Upper lobe of right lung (tissue), 1 donor: ENCODE data around the gene ZNF511. TPM values are rescaled to one million over a fixed set of nuclear protein-coding genes. Genes with fewer than 3 reads are reported as not detected.

ENCODE experiments used
- ATAC-seq: fragments of 200-7000 bp; cut with Tn5 transposase; one replicate; pipeline ENCODE4 v1.9.1; 2020; ENCODE audit warnings: mild to moderate bottlenecking, moderate library complexity
- DNase-seq: peaks from one replicate; pipeline ENCODE4 v3.0.0-alpha.2; 2020
- H3K27ac ChIP-seq: fragments of 200-600 bp; one replicate; pipeline ENCODE4 v1.8.0; 2022
- H3K27me3 ChIP-seq: fragments of 200-600 bp; one replicate; pipeline ENCODE4 v1.8.0; 2022; ENCODE audit warnings: mild to moderate bottlenecking
- H3K36me3 ChIP-seq: fragments of 200-600 bp; one replicate; pipeline ENCODE4 v1.8.0; 2022
- H3K4me1 ChIP-seq: fragments of 200-600 bp; one replicate; pipeline ENCODE4 v1.8.0; 2022
- H3K4me3 ChIP-seq: fragments of 200-600 bp; one replicate; pipeline ENCODE4 v1.8.0; 2022; ENCODE audit warnings: mild to moderate bottlenecking
- H3K9me3 ChIP-seq: fragments of 200-600 bp; one replicate; pipeline ENCODE4 v1.8.0; 2022
- CTCF ChIP-seq: fragments of 200-600 bp; IDR thresholded peaks from one replicate; pipeline ENCODE4 v1.8.0; 2022; ENCODE audit warnings: antibody characterized with exemption
- intact Hi-C: fragments of 100-400 bp; cut with DNase I; formaldehyde crosslinking; loops from one replicate; pipeline ENCODE4 v1.11.0; 2022
- total RNA-seq: library from RNA; stranded (reverse); fragmentation: NEBNext Ultra II Directional; extraction: Animal tissue kit (Norgen Biotek cat#: 25700); gene quantifications from one replicate; pipeline ENCODE4 v1.2.1, GENCODE V29; 2021
- donor health status: DM: no; HTN: yes; CAD: no; lungs with severe emphysema.

ZNF511 gene
- total RNA-seq, 1 donor from 2014 or later: 42.8 TPM

DNA sequence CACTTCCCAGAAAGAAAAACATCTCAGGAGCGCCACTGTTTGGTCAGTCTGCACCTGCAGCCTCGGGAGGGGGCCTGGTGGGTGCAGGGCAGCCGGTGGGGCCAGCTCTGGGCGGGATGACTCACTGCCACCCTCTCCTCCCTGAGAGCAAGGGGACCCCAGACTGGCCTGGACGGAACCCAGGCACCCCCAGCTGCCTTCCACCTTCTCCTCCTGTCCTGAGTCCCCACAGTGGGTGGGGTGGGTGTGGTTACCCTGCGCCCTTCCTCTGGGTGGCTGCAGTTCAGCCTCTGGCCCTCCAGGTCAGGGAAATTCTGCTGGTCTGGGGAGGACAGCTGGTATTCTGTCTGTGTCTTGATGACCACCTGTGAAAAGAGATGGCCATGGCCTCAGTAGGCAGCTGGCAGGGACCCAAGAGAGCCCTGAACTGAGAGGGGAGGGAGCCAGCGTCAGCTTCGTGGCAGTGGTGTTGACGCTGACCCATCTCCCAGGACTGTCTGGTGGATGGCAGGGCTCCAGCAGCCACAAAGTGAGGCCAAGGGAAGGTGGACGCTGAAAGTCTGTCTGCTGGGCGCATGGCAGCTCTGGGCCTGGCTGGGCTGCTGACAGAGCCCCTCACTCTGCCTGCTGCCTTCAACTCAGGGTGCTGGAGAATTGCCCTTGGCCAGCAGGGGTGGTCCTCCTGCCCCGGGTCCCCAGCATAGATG, 19.1 kb downstream of the ZNF511 start:
- intact Hi-C loops: no loop called here
- ATAC-seq (no peak), DNase-seq (no peak)
- Histone ChIP-seq H3K4me1 (peaks cover 12% of the 10 kb centered on the region), H3K9me3 (no peaks in the 10 kb centered on the region), H3K4me3 (no peak overlapping the region), H3K27ac (no peak overlapping the region), H3K36me3 (no peaks in the 10 kb centered on the region), H3K27me3 (peaks cover 70% of the 10 kb centered on the region)
- TF ChIP-seq CTCF: no peak

- H3K4me3 ChIP-seq: no peak overlapping the region
- peaks cover 12% of the 10 kb centered on the region for H3K4me1 ChIP-seq
- H3K27ac ChIP-seq: no peak overlapping the region
- TF ChIP-seq CTCF: no peak
- H3K36me3 ChIP-seq: no peaks in the 10 kb centered on the region
- DNase-seq (no peak), ATAC-seq (no peak)
- no peaks in the 10 kb centered on the region for H3K9me3 ChIP-seq
- intact Hi-C loops: no loop called here
- H3K27me3 ChIP-seq: peaks cover 71% of the 10 kb centered on the region
Observed at GRCh38 chr10:133328358-133329343, 19.9 kb downstream of the ZNF511 start.

- DNase-seq (peak; percentile 92), ATAC-seq (peak; percentile 92)
- peak; percentile 96 for TF ChIP-seq CTCF
- peaks cover 12% of the 10 kb centered on the region for H3K4me1 ChIP-seq
- H3K27me3 ChIP-seq: peaks cover 73% of the 10 kb centered on the region
- H3K27ac ChIP-seq: no peak overlapping the region
- H3K9me3 ChIP-seq: no peaks in the 10 kb centered on the region
- no peaks in the 10 kb centered on the region for H3K36me3 ChIP-seq
- intact Hi-C loops: no loop called here
- H3K4me3 ChIP-seq: no peak overlapping the region
Observed at GRCh38 chr10:133329491-133330202, 20.9 kb downstream of the ZNF511 start.

GRCh38 chr10:133332936-133333699, 24.4 kb downstream of the ZNF511 start:
- H3K27ac ChIP-seq: no peak overlapping the region
- intact Hi-C loops: no loop called here
- DNase-seq (no peak), ATAC-seq (no peak)
- TF ChIP-seq CTCF: no peak
- H3K4me3 ChIP-seq: no peak overlapping the region
- H3K36me3 ChIP-seq: no peaks in the 10 kb centered on the region
- H3K27me3 ChIP-seq: peaks cover 70% of the 10 kb centered on the region
- H3K9me3 ChIP-seq: no peaks in the 10 kb centered on the region
- peaks cover 20% of the 10 kb centered on the region for H3K4me1 ChIP-seq
